Panc1 (cell line): ENCODE results near the gene PCSK2. TPM values are rescaled to one million over a fixed set of nuclear protein-coding genes. Genes with fewer than 3 reads are reported as not detected.

Experiments used
- ATAC-seq: fragments of 200-7000 bp; cut with Tn5 transposase; 2 replicates; pipeline ENCODE4 v1.9.1; 2020; ENCODE audit warnings: mild to moderate bottlenecking, moderate library complexity
- BruUV-seq: library from RNA; stranded (reverse); fragments of 400-500 nt; replicated peaks from 2 replicates; lab custom pipeline; 2021; lab: Mats Ljungman, UMichigan
- CTCF ChIA-PET: fragments of 300-600 bp; sonication (Branson Sonifier 250); formaldehyde crosslinking; loops from one replicate; lab custom pipeline; 2022; ENCODE audit warnings: antibody characterized with exemption; lab: Charles Lee
- POLR2A ChIA-PET: fragments of 300-600 bp; sonication (Branson Sonifier 250); formaldehyde crosslinking; loops from one replicate; lab custom pipeline; 2022; ENCODE audit warnings: antibody characterized with exemption; lab: Charles Lee
- DNase-seq: peaks from one replicate; pipeline ENCODE4 v3.0.0-alpha.2; 2010; ENCODE audit warnings: low read depth, low spot score
- H3K27ac ChIP-seq: 2 replicates; pipeline ENCODE4 v1.5.1; 2011; ENCODE audit warnings: mild to moderate bottlenecking, low read length, inconsistent platforms
- H3K27me3 ChIP-seq: fragments of 200-500 bp; sonication (Bioruptor generic); 2 replicates; pipeline ENCODE4 v1.6.0; 2014; ENCODE audit warnings: low read length, inconsistent platforms; ENCODE audit not compliant: control insufficient read depth, insufficient read depth
- H3K36me3 ChIP-seq: fragments of 200-500 bp; sonication (Bioruptor generic); 2 replicates; pipeline ENCODE4 v1.5.1; 2014; ENCODE audit warnings: inconsistent platforms, mild to moderate bottlenecking, low read length, moderate library complexity; ENCODE audit not compliant: control insufficient read depth, insufficient read depth
- H3K4me1 ChIP-seq: 2 replicates; pipeline ENCODE4 v1.5.1; 2011; ENCODE audit warnings: inconsistent platforms, mild to moderate bottlenecking, low read length, moderate library complexity; ENCODE audit not compliant: control insufficient read depth, insufficient read depth
- H3K4me3 ChIP-seq, 2 experiments: 2 replicates each; pipeline ENCODE4 v1.5.1; 2011 to 2012; ENCODE audit warnings: low read depth in 2 of 2, low read length in 2 of 2, mild to moderate bottlenecking in 2 of 2, inconsistent platforms in 1 of 2, moderate library complexity in 1 of 2
- H3K9me3 ChIP-seq: fragments of 200-500 bp; sonication (Bioruptor generic); 2 replicates; pipeline ENCODE4 v1.5.1; 2014; ENCODE audit warnings: low read depth, mild to moderate bottlenecking, inconsistent platforms, low read length, moderate library complexity; ENCODE audit not compliant: control insufficient read depth, insufficient read depth
- POLR2AphosphoS5 ChIP-seq: IDR thresholded peaks from 2 replicates; pipeline ENCODE4 v1.6.1; 2012; ENCODE audit warnings: mild to moderate bottlenecking, low read depth, low read length, moderate library complexity
- SIN3A ChIP-seq: IDR thresholded peaks from 2 replicates; pipeline ENCODE4 v1.6.1; 2012; ENCODE audit warnings: low read depth, mild to moderate bottlenecking, low read length, moderate library complexity, borderline replicate concordance; ENCODE audit not compliant: insufficient read depth
- TCF7L2 ChIP-seq: IDR thresholded peaks from 2 replicates; pipeline ENCODE4 v1.6.1; 2011; ENCODE audit warnings: mild to moderate bottlenecking, low read depth, low read length, inconsistent platforms
- in situ Hi-C: cut with HindIII; loops from 2 replicates; pipeline ENCODE4 v1.10.0; 2016; ENCODE audit warnings: low sequenced_read_pairs, low pct_unique_long_range_greater_than_20kb
- intact Hi-C: fragments of 100-400 bp; cut with micrococcal nuclease; formaldehyde crosslinking; loops from one replicate; pipeline ENCODE4 v1.10.0; 2022; ENCODE audit not compliant: unreplicated experiment
- total RNA-seq: library from RNA; stranded (reverse); gene quantifications from one replicate; pipeline ENCODE4 v1.2.1, GENCODE V29; 2021; ENCODE audit not compliant: unreplicated experiment
- TF ChIP-seq, protein P1 (sequence below): fragments of 450-650 bp; IDR thresholded peaks from 2 replicates; pipeline ENCODE4 v1.5.1; 2017; ENCODE audit warnings: mild to moderate bottlenecking
- TF ChIP-seq, protein P2 (sequence below), 2 experiments: IDR thresholded peaks; 2 replicates each; pipeline ENCODE4 v1.6.1; 2011 to 2012; ENCODE audit warnings: low read depth in 2 of 2, control low read depth in 1 of 2, low read length in 1 of 2, mild to moderate bottlenecking in 1 of 2, moderate library complexity in 1 of 2; ENCODE audit not compliant: insufficient read depth in 1 of 2

Gene PCSK2
- total RNA-seq, 1 experiment from 2014 or later: not detected

DNA sequence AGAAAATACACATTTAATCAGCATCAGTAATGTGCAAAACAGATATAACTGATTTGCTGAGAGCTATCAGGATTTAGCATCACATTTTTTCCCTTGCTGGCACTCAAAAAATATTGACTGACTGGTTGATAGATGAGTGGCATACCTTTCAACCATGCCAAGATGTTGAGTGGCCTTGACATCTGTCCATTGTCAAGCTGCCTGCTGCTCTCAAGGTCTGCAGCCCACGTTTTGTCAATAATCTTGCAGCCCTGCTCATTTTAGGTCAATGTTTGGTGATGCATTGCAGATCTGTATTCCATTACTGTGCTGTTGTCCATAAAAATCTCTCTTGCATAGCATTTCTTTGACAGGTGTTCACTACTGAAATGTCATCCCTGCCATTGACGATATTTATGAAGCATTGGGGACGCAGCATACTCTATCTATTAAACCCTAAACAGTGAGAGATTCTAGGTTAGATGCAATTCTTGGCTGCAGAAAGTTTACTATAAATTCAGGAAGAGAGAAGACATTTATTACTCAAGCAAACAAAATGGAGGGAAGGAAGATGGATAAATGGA, 192.7 kb downstream of the PCSK2 start:
- TF ChIP-seq TCF7L2 (no peak), SIN3A (no peak), POLR2AphosphoS5 (no peak)
- TF ChIP-seq, protein P1, sequence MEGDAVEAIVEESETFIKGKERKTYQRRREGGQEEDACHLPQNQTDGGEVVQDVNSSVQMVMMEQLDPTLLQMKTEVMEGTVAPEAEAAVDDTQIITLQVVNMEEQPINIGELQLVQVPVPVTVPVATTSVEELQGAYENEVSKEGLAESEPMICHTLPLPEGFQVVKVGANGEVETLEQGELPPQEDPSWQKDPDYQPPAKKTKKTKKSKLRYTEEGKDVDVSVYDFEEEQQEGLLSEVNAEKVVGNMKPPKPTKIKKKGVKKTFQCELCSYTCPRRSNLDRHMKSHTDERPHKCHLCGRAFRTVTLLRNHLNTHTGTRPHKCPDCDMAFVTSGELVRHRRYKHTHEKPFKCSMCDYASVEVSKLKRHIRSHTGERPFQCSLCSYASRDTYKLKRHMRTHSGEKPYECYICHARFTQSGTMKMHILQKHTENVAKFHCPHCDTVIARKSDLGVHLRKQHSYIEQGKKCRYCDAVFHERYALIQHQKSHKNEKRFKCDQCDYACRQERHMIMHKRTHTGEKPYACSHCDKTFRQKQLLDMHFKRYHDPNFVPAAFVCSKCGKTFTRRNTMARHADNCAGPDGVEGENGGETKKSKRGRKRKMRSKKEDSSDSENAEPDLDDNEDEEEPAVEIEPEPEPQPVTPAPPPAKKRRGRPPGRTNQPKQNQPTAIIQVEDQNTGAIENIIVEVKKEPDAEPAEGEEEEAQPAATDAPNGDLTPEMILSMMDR: no peak
- TF ChIP-seq, protein P2, sequence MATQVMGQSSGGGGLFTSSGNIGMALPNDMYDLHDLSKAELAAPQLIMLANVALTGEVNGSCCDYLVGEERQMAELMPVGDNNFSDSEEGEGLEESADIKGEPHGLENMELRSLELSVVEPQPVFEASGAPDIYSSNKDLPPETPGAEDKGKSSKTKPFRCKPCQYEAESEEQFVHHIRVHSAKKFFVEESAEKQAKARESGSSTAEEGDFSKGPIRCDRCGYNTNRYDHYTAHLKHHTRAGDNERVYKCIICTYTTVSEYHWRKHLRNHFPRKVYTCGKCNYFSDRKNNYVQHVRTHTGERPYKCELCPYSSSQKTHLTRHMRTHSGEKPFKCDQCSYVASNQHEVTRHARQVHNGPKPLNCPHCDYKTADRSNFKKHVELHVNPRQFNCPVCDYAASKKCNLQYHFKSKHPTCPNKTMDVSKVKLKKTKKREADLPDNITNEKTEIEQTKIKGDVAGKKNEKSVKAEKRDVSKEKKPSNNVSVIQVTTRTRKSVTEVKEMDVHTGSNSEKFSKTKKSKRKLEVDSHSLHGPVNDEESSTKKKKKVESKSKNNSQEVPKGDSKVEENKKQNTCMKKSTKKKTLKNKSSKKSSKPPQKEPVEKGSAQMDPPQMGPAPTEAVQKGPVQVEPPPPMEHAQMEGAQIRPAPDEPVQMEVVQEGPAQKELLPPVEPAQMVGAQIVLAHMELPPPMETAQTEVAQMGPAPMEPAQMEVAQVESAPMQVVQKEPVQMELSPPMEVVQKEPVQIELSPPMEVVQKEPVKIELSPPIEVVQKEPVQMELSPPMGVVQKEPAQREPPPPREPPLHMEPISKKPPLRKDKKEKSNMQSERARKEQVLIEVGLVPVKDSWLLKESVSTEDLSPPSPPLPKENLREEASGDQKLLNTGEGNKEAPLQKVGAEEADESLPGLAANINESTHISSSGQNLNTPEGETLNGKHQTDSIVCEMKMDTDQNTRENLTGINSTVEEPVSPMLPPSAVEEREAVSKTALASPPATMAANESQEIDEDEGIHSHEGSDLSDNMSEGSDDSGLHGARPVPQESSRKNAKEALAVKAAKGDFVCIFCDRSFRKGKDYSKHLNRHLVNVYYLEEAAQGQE (IDR thresholded peaks at IDR 0.05; ENCODE audit: insufficient read depth in 1 of 2, low read depth in 2 of 2, low read length in 1 of 2): no peak
- DNase-seq: no peak
- no peak for ATAC-seq
- intact Hi-C loops (no loop called here), in situ Hi-C loops (no loop called here)
- Histone ChIP-seq H3K4me1 (no peaks in the 10 kb centered on the region), H3K27ac (no peak overlapping the region), H3K4me3 (no peak overlapping the region), H3K27me3 (no peaks in the 10 kb centered on the region; the same call in none of the 2 replicates), H3K36me3 (no peaks in the 10 kb centered on the region; the same call in 1 of the 2 replicates), H3K9me3 (no peaks in the 10 kb centered on the region)
- ChIA-PET POLR2A (no interaction called here), CTCF (no interaction called here)
- BruUV-seq: no TSS peak

DNA sequence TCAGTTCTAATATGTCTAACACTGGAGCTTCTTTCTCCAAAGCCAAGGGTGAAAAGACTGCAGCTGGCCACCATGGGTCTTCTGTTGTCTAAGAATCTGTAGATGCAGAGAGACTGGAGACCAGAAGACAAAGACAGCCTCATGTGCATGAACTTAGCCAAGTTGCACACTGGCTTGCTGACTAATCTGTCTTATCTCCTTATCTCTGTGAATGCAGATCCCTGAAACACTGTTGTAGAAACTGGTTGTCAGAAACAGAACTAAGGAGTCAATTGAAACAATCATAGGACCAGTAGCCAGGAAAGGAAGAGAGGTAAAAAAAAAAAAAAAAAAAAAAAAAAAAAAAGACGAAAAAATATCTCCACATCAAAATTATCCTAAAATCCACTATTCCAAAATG, 194.7 kb downstream of the PCSK2 start:
- in situ Hi-C loops: no loop called here
- Histone ChIP-seq H3K27ac (no peak overlapping the region), H3K9me3 (no peaks in the 10 kb centered on the region), H3K36me3 (no peaks in the 10 kb centered on the region; the same call in 1 of the 2 replicates), H3K4me3 (no peak overlapping the region), H3K4me1 (no peaks in the 10 kb centered on the region), H3K27me3 (no peaks in the 10 kb centered on the region; the same call in none of the 2 replicates)
- no peak for DNase-seq
- POLR2A ChIA-PET: no interaction called here
- TF ChIP-seq POLR2AphosphoS5 (no peak), SIN3A (no peak), TCF7L2 (no peak)
- TF ChIP-seq, protein P1: no peak
- TF ChIP-seq, protein P2 (IDR thresholded peaks at IDR 0.05; ENCODE audit: insufficient read depth in 1 of 2, low read depth in 2 of 2, low read length in 1 of 2): no peak
- CTCF ChIA-PET: no interaction called here
- intact Hi-C loops: no loop called here
- no peak for ATAC-seq
- no TSS peak for BruUV-seq
